Measurements from ENCODE around the gene REV3L. TPM values are rescaled to one million over a fixed set of nuclear protein-coding genes. Genes with fewer than 3 reads are reported as not detected.

Gene REV3L
- total and polyA plus RNA-seq, 4 donors, result 5.0 to 74.9 (median 41.2) TPM

GRCh38 chr6:111503194-111503593 is 20.2 kb upstream of the REV3L start:
- DNase-seq (no peak), ATAC-seq (ENCODE audit: low FRiP score) (no peak)
- H3K4me1 ChIP-seq (ENCODE audit: control insufficient read depth in 1 of 2, insufficient read depth in 2 of 2, low read length in 2 of 2), result no peaks in the 10 kb centered on the region
- H3K4me3 ChIP-seq (ENCODE audit: low read length in 2 of 2), result no peak overlapping the region
- H3K9me3 ChIP-seq (ENCODE audit: control insufficient read depth, low read length), result no peaks in the 10 kb centered on the region
- intact Hi-C loops (cut with DNase I), result no loop called here
- 97 to 98% methylated on average over 1 of the region's 1 CpG for WGBS, 2 donors
- no peaks in the 10 kb centered on the region for H3K36me3 ChIP-seq (ENCODE audit: control insufficient read depth in 1 of 2, insufficient read depth in 2 of 2, low read length in 1 of 2)
- H3K27ac ChIP-seq (ENCODE audit: low read depth in 1 of 2, low read length in 2 of 2), result no peak overlapping the region
- no peaks in the 10 kb centered on the region for H3K27me3 ChIP-seq (ENCODE audit: control insufficient read depth in 1 of 2, insufficient read depth in 2 of 2, low read length in 1 of 2)

GRCh38 chr6:111502154-111502553 is 19.1 kb upstream of the REV3L start:
- no peak for ATAC-seq (ENCODE audit: low FRiP score)
- no peaks in the 10 kb centered on the region for H3K4me1 ChIP-seq (ENCODE audit: control insufficient read depth in 1 of 2, insufficient read depth in 2 of 2, low read length in 2 of 2)
- DNase-seq, result no peak
- no peak overlapping the region for H3K4me3 ChIP-seq (ENCODE audit: low read length in 2 of 2)
- no peak overlapping the region for H3K27ac ChIP-seq (ENCODE audit: low read depth in 1 of 2, low read length in 2 of 2)
- no peaks in the 10 kb centered on the region for H3K9me3 ChIP-seq (ENCODE audit: control insufficient read depth, low read length)
- H3K27me3 ChIP-seq (ENCODE audit: control insufficient read depth in 1 of 2, insufficient read depth in 2 of 2, low read length in 1 of 2), result no peaks in the 10 kb centered on the region
- H3K36me3 ChIP-seq (ENCODE audit: control insufficient read depth in 1 of 2, insufficient read depth in 2 of 2, low read length in 1 of 2), result no peaks in the 10 kb centered on the region
- intact Hi-C loops (cut with DNase I), result no loop called here
- WGBS, 2 donors, result 94 to 96% methylated on average over 2 of the region's 2 CpGs

- Histone ChIP-seq H3K9me3 (ENCODE audit: control insufficient read depth, low read length) (no peaks in the 10 kb centered on the region), H3K27me3 (ENCODE audit: control insufficient read depth in 1 of 2, insufficient read depth in 2 of 2, low read length in 1 of 2) (no peaks in the 10 kb centered on the region), H3K4me3 (ENCODE audit: low read length in 2 of 2) (no peak overlapping the region), H3K36me3 (ENCODE audit: control insufficient read depth in 1 of 2, insufficient read depth in 2 of 2, low read length in 1 of 2) (no peaks in the 10 kb centered on the region), H3K4me1 (ENCODE audit: control insufficient read depth in 1 of 2, insufficient read depth in 2 of 2, low read length in 2 of 2) (peaks cover 0 to 3% of the 10 kb centered on the region in 2 donors), H3K27ac (ENCODE audit: low read depth in 1 of 2, low read length in 2 of 2) (no peak overlapping the region)
- ATAC-seq (ENCODE audit: low FRiP score) (no peak), DNase-seq (no peak)
- WGBS, 2 donors, result 79 to 96% methylated on average over 2 of the region's 2 CpGs
- intact Hi-C loops (cut with DNase I), result no loop called here
Measured at GRCh38 chr6:111499269-111499793, 16.3 kb upstream of the REV3L start.

- H3K36me3 ChIP-seq (ENCODE audit: control insufficient read depth in 1 of 2, insufficient read depth in 2 of 2, low read length in 1 of 2), result no peaks in the 10 kb centered on the region
- peaks cover 0 to 3% of the 10 kb centered on the region in 2 donors for H3K4me1 ChIP-seq (ENCODE audit: control insufficient read depth in 1 of 2, insufficient read depth in 2 of 2, low read length in 2 of 2)
- DNase-seq (no peak), ATAC-seq (ENCODE audit: low FRiP score) (no peak)
- no peak overlapping the region for H3K27ac ChIP-seq (ENCODE audit: low read depth in 1 of 2, low read length in 2 of 2)
- H3K4me3 ChIP-seq (ENCODE audit: low read length in 2 of 2), result no peak overlapping the region
- intact Hi-C loops (cut with DNase I), result no loop called here
- WGBS, 2 donors, result 91 to 96% methylated on average over 2 of the region's 2 CpGs
- H3K27me3 ChIP-seq (ENCODE audit: control insufficient read depth in 1 of 2, insufficient read depth in 2 of 2, low read length in 1 of 2), result no peaks in the 10 kb centered on the region
- no peaks in the 10 kb centered on the region for H3K9me3 ChIP-seq (ENCODE audit: control insufficient read depth, low read length)
Measured at GRCh38 chr6:111494951-111495635, 12.1 kb upstream of the REV3L start.

- H3K27me3 ChIP-seq (ENCODE audit: control insufficient read depth in 1 of 2, insufficient read depth in 2 of 2, low read length in 1 of 2), result no peaks in the 10 kb centered on the region
- WGBS, 2 donors, result 99 to 100% methylated on average over 2 of the region's 2 CpGs
- ATAC-seq (ENCODE audit: low FRiP score), result no peak
- no peaks in the 10 kb centered on the region for H3K36me3 ChIP-seq (ENCODE audit: control insufficient read depth in 1 of 2, insufficient read depth in 2 of 2, low read length in 1 of 2)
- H3K4me3 ChIP-seq (ENCODE audit: low read length in 2 of 2), result no peak overlapping the region
- peak overlapping the region in 1 of 2 donors; percentile 17 for H3K27ac ChIP-seq (ENCODE audit: low read depth in 1 of 2, low read length in 2 of 2)
- intact Hi-C loops (cut with DNase I), result no loop called here
- H3K4me1 ChIP-seq (ENCODE audit: control insufficient read depth in 1 of 2, insufficient read depth in 2 of 2, low read length in 2 of 2), result peaks cover 0 to 3% of the 10 kb centered on the region in 2 donors
- H3K9me3 ChIP-seq (ENCODE audit: control insufficient read depth, low read length), result no peaks in the 10 kb centered on the region
- no peak for DNase-seq
Measured at GRCh38 chr6:111492499-111492898, 9.5 kb upstream of the REV3L start.

GRCh38 chr6:111490067-111490466 is 7.0 kb upstream of the REV3L start:
- 87 to 89% methylated on average over 3 of the region's 3 CpGs for WGBS, 2 donors
- Histone ChIP-seq H3K27ac (ENCODE audit: low read depth in 1 of 2, low read length in 2 of 2) (no peak overlapping the region), H3K27me3 (ENCODE audit: control insufficient read depth in 1 of 2, insufficient read depth in 2 of 2, low read length in 1 of 2) (no peaks in the 10 kb centered on the region), H3K4me1 (ENCODE audit: control insufficient read depth in 1 of 2, insufficient read depth in 2 of 2, low read length in 2 of 2) (peaks cover 0 to 3% of the 10 kb centered on the region in 2 donors), H3K4me3 (ENCODE audit: low read length in 2 of 2) (no peak overlapping the region), H3K9me3 (ENCODE audit: control insufficient read depth, low read length) (no peaks in the 10 kb centered on the region), H3K36me3 (ENCODE audit: control insufficient read depth in 1 of 2, insufficient read depth in 2 of 2, low read length in 1 of 2) (no peaks in the 10 kb centered on the region)
- intact Hi-C loops (cut with DNase I), result no loop called here
- DNase-seq (no peak), ATAC-seq (ENCODE audit: low FRiP score) (no peak)

GRCh38 chr6:111487661-111488060 is 4.6 kb upstream of the REV3L start:
- Histone ChIP-seq H3K36me3 (ENCODE audit: control insufficient read depth in 1 of 2, insufficient read depth in 2 of 2, low read length in 1 of 2) (no peaks in the 10 kb centered on the region), H3K4me1 (ENCODE audit: control insufficient read depth in 1 of 2, insufficient read depth in 2 of 2, low read length in 2 of 2) (no peaks in the 10 kb centered on the region), H3K27ac (ENCODE audit: low read depth in 1 of 2, low read length in 2 of 2) (no peak overlapping the region), H3K27me3 (ENCODE audit: control insufficient read depth in 1 of 2, insufficient read depth in 2 of 2, low read length in 1 of 2) (no peaks in the 10 kb centered on the region), H3K9me3 (ENCODE audit: control insufficient read depth, low read length) (no peaks in the 10 kb centered on the region), H3K4me3 (ENCODE audit: low read length in 2 of 2) (no peak overlapping the region)
- no peak for DNase-seq
- no peak for ATAC-seq (ENCODE audit: low FRiP score)
- WGBS, 2 donors, result 86 to 94% methylated on average over 1 of the region's 1 CpG
- intact Hi-C loops (cut with DNase I), result loop anchor here in 1 of 2 donors (5.0 kb wide), 1 partner anchor 65 kb away; no protein-coding TSS in a partner anchor

- no peak for DNase-seq
- 96 to 97% methylated on average over 1 of the region's 1 CpG for WGBS, 2 donors
- no peak for ATAC-seq (ENCODE audit: low FRiP score)
- Histone ChIP-seq H3K4me3 (ENCODE audit: low read length in 2 of 2) (no peak overlapping the region), H3K27me3 (ENCODE audit: control insufficient read depth in 1 of 2, insufficient read depth in 2 of 2, low read length in 1 of 2) (no peaks in the 10 kb centered on the region), H3K4me1 (ENCODE audit: control insufficient read depth in 1 of 2, insufficient read depth in 2 of 2, low read length in 2 of 2) (no peaks in the 10 kb centered on the region), H3K27ac (ENCODE audit: low read depth in 1 of 2, low read length in 2 of 2) (no peak overlapping the region), H3K9me3 (ENCODE audit: control insufficient read depth, low read length) (no peaks in the 10 kb centered on the region), H3K36me3 (ENCODE audit: control insufficient read depth in 1 of 2, insufficient read depth in 2 of 2, low read length in 1 of 2) (no peaks in the 10 kb centered on the region)
- intact Hi-C loops (cut with DNase I), result loop anchor here in 1 of 2 donors (5.0 kb wide), 1 partner anchor 65 kb away; no protein-coding TSS in a partner anchor
Measured at GRCh38 chr6:111486921-111487320, 3.9 kb upstream of the REV3L start.

GRCh38 chr6:111486475-111486874 is 3.5 kb upstream of the REV3L start:
- ATAC-seq (ENCODE audit: low FRiP score), result no peak
- Histone ChIP-seq H3K27me3 (ENCODE audit: control insufficient read depth in 1 of 2, insufficient read depth in 2 of 2, low read length in 1 of 2) (no peaks in the 10 kb centered on the region), H3K4me3 (ENCODE audit: low read length in 2 of 2) (no peak overlapping the region), H3K9me3 (ENCODE audit: control insufficient read depth, low read length) (no peaks in the 10 kb centered on the region), H3K36me3 (ENCODE audit: control insufficient read depth in 1 of 2, insufficient read depth in 2 of 2, low read length in 1 of 2) (no peaks in the 10 kb centered on the region), H3K27ac (ENCODE audit: low read depth in 1 of 2, low read length in 2 of 2) (no peak overlapping the region), H3K4me1 (ENCODE audit: control insufficient read depth in 1 of 2, insufficient read depth in 2 of 2, low read length in 2 of 2) (no peaks in the 10 kb centered on the region)
- DNase-seq, result no peak
- 81 to 86% methylated on average over 2 of the region's 2 CpGs for WGBS, 2 donors
- intact Hi-C loops (cut with DNase I), result loop anchor here in 1 of 2 donors (5.0 kb wide), 1 partner anchor 66 kb away; no protein-coding TSS in a partner anchor
